ENCODE measurements around the gene CHCHD3. TPM values are rescaled to one million over a fixed set of nuclear protein-coding genes. Genes with fewer than 3 reads are reported as not detected.
A peak's percentile ranks its signal among the peaks of the same experiment; 100 is the strongest.

Gene CHCHD3
- polyA plus RNA-seq (40.7 to 73.4 TPM (median 59.2 TPM) in 3 replicates), polyA minus RNA-seq (18.6 to 42.3 TPM (median 32.0 TPM) in 3 replicates)
- polyA plus RNA-seq (2011; ENCODE audit: low read depth), result 55.5 TPM
- polyA plus RNA-seq (2011; cell fraction: cytosol; rRNA removed), result 55.8 and 79.6 TPM in 2 replicates
- polyA plus RNA-seq (2011; cell fraction: nucleus; rRNA removed), result 27.9 and 33.2 TPM in 2 replicates
- polyA plus RNA-seq (2012; ENCODE audit: low replicate concordance), result 33.7 and 49.6 TPM in 2 replicates
- polyA minus RNA-seq (2011; cell fraction: cytosol; rRNA and poly(A)+ RNA removed), result 54.7 TPM
- polyA minus RNA-seq (2011; cell fraction: nucleus; rRNA and poly(A)+ RNA removed), result 27.8 and 34.7 TPM in 2 replicates

DNA sequence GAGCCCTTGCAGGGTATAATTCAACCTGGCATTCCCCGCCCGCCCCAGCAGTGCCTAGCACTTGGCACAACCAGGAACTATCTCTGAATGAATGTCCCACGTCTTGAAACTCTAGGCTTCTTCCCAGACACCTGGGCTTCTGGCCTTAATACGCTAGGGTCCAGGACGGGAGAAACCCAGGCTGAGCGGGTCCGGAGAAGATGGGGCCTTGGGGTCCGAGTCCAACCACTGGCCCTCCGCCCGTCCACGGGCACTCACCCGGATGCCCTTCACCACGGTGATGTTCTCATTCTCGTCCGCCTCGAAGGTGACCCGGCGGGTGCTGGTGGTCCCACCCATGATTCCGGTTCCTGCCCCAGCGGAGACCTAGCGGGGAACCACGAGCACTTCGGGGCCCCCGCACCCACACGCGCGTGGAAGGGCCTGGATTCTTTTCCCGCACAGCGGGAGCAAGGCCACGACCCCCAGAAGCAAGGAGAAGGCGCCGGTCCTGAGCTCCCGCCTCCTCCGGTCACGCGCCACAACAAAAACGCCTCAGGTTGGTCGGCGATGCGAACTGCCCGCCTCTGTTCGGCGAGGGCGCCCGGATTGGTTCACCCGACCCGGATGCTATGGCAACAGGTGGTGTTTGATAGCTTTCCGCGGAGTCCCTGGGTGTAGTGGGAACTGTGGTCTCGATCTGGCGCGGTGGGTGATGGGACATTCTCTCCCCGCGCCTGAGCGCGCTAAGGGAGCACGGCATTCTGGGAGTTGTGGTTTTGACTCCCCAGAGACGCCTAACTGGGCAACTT is at the start of gene CHCHD3:
Gene CHCHD3, minus strand, starts transcription at position 492 of the 791 bp plus-strand sequence. Its CDS starts 153 bp downstream, at position 339.
- no peak for TF ChIP-seq EZH2 (IDR thresholded peaks at IDR 0.05; ENCODE audit: low read length)
- TF ChIP-seq, protein P1, sequence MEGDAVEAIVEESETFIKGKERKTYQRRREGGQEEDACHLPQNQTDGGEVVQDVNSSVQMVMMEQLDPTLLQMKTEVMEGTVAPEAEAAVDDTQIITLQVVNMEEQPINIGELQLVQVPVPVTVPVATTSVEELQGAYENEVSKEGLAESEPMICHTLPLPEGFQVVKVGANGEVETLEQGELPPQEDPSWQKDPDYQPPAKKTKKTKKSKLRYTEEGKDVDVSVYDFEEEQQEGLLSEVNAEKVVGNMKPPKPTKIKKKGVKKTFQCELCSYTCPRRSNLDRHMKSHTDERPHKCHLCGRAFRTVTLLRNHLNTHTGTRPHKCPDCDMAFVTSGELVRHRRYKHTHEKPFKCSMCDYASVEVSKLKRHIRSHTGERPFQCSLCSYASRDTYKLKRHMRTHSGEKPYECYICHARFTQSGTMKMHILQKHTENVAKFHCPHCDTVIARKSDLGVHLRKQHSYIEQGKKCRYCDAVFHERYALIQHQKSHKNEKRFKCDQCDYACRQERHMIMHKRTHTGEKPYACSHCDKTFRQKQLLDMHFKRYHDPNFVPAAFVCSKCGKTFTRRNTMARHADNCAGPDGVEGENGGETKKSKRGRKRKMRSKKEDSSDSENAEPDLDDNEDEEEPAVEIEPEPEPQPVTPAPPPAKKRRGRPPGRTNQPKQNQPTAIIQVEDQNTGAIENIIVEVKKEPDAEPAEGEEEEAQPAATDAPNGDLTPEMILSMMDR (optimal IDR thresholded peaks at IDR 0.05 in 1 of 3, IDR thresholded peaks at IDR 0.05 in 1 of 3, conservative IDR thresholded peaks at IDR 0.05 in 1 of 3; ENCODE audit: extremely low read depth in 1 of 3, insufficient read depth in 2 of 3, low read length in 3 of 3), result no peak
- Histone ChIP-seq H3K4me3 (ENCODE audit: control insufficient read depth in 2 of 3, extremely low read depth in 1 of 3, insufficient read depth in 2 of 3, low read depth in 1 of 3, low read length in 3 of 3) (peak within 1 kb of the TSS; percentile 76 to 97 (median 95)), H3K9me3 (ENCODE audit: control insufficient read depth, low read depth, low read length) (no peaks in the 10 kb centered on the region), H3K27ac (ENCODE audit: control insufficient read depth, insufficient read depth, low read length) (peak within 1 kb of the TSS; percentile 92), H3K36me3 (ENCODE audit: control insufficient read depth in 2 of 2, extremely low read depth in 1 of 2, insufficient read depth in 2 of 2, low read length in 2 of 2) (peaks cover 0 to 2% of the 10 kb centered on the region in 2 experiments), H3K4me1 (ENCODE audit: control insufficient read depth, extremely low read depth, insufficient read depth, low read length) (peaks cover 5% of the 10 kb centered on the region), H2AFZ (ENCODE audit: control insufficient read depth, low read length) (peak within 1 kb of the TSS; percentile 95), H3K79me2 (ENCODE audit: control insufficient read depth, insufficient read depth, low read length) (peaks cover 50% of the 10 kb centered on the region), H3K4me2 (ENCODE audit: control insufficient read depth, extremely low read depth, insufficient read depth, low read depth, low read length) (peak within 1 kb of the TSS; percentile 85), H3K27me3 (ENCODE audit: control insufficient read depth, extremely low read depth, insufficient read depth, low read length) (no peaks in the 10 kb centered on the region), H4K20me1 (ENCODE audit: control insufficient read depth, extremely low read depth, insufficient read depth, low read length) (no peaks in the 10 kb centered on the region), H3K9ac (ENCODE audit: control insufficient read depth, extremely low read depth, insufficient read depth, low read length) (peak within 1 kb of the TSS; percentile 95), H3K9me1 (ENCODE audit: control insufficient read depth, extremely low read depth, insufficient read depth, low read length) (no peaks in the 10 kb centered on the region)
- FAIRE-seq, result peak; percentile 77
- dilution Hi-C loops (cut with MboI; ENCODE audit: extremely low pct_ligation_motif_present, low sequenced_read_pairs), result no loop called here
- peak; percentile 75 for DNase-seq (ENCODE audit: low read depth, low spot score)

DNA sequence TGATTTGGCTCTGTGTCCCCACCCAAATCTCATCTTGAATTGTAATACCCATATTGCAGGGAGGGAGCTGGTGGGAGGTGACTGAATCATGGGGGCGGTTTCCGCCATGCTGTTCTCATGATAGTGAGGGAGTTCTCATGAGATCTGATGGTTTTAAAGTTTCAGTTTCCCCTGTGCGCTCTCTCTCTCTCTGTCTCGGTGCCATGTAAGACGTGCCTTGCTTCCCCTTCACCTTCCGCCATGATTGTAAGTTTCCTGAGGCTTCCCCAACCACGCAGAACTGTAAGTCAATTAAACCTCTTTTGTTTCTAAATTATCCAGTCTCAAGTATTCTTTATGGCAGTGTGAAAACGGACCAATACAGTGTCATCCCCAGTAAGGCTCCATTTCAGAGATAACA is 48.3 kb upstream of the CHCHD3 start:
- dilution Hi-C loops (cut with MboI; ENCODE audit: extremely low pct_ligation_motif_present, low sequenced_read_pairs), result no loop called here
- Histone ChIP-seq H4K20me1 (ENCODE audit: control insufficient read depth, extremely low read depth, insufficient read depth, low read length) (no peaks in the 10 kb centered on the region), H3K27me3 (ENCODE audit: control insufficient read depth, extremely low read depth, insufficient read depth, low read length) (no peaks in the 10 kb centered on the region), H3K79me2 (ENCODE audit: control insufficient read depth, insufficient read depth, low read length) (no peaks in the 10 kb centered on the region), H2AFZ (ENCODE audit: control insufficient read depth, low read length) (no peak overlapping the region), H3K9ac (ENCODE audit: control insufficient read depth, extremely low read depth, insufficient read depth, low read length) (no peak overlapping the region), H3K9me1 (ENCODE audit: control insufficient read depth, extremely low read depth, insufficient read depth, low read length) (no peaks in the 10 kb centered on the region), H3K4me1 (ENCODE audit: control insufficient read depth, extremely low read depth, insufficient read depth, low read length) (no peaks in the 10 kb centered on the region), H3K9me3 (ENCODE audit: control insufficient read depth, low read depth, low read length) (no peaks in the 10 kb centered on the region), H3K4me2 (ENCODE audit: control insufficient read depth, extremely low read depth, insufficient read depth, low read depth, low read length) (no peak overlapping the region), H3K4me3 (ENCODE audit: control insufficient read depth in 2 of 3, extremely low read depth in 1 of 3, insufficient read depth in 2 of 3, low read depth in 1 of 3, low read length in 3 of 3) (no peak overlapping the region), H3K27ac (ENCODE audit: control insufficient read depth, insufficient read depth, low read length) (no peak overlapping the region), H3K36me3 (ENCODE audit: control insufficient read depth in 2 of 2, extremely low read depth in 1 of 2, insufficient read depth in 2 of 2, low read length in 2 of 2) (no peaks in the 10 kb centered on the region)
- DNase-seq (ENCODE audit: low read depth, low spot score) (no peak), FAIRE-seq (no peak)
- TF ChIP-seq, protein P1 (optimal IDR thresholded peaks at IDR 0.05 in 1 of 3, IDR thresholded peaks at IDR 0.05 in 1 of 3, conservative IDR thresholded peaks at IDR 0.05 in 1 of 3; ENCODE audit: extremely low read depth in 1 of 3, insufficient read depth in 2 of 3, low read length in 3 of 3), result no peak
- no peak for TF ChIP-seq EZH2 (IDR thresholded peaks at IDR 0.05; ENCODE audit: low read length)
